Measurements from ENCODE around the gene PTS. TPM values are rescaled to one million over a fixed set of nuclear protein-coding genes. Genes with fewer than 3 reads are reported as not detected.
A peak's percentile ranks its signal among the peaks of the same experiment; 100 is the strongest.

PTS gene
- total RNA-seq, 2 experiments from 2014 or later, result 22.6 to 37.8 TPM

DNA sequence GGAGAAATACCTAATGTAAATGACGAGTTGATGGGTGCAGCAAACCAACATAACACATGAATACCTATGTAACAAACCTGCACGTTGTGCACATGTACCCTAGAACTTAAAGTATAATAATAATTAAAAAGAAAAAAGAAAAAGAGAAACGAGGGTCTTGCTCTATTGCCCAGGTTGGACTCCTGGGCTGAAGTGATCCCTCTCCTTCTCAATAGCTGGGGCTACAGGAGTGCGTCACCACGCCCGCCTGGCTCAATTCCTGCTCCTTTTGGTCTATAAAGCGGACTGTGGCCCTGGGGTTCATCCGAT lies 521 bp upstream of the PTS start:
- POLR2A ChIA-PET, result interaction anchor here (1.1 kb wide), 1 partner anchor 54 kb away, joined by 3 read pairs; no protein-coding TSS in a partner anchor
- Histone ChIP-seq H2AFZ (ENCODE audit: low read length) (peak overlapping the region; percentile 77), H3K4me2 (ENCODE audit: low read length) (peak overlapping the region; percentile 98), H3K4me3 (ENCODE audit: low read depth, low read length, poor library complexity, severe bottlenecking) (peak overlapping the region; percentile 79), H3K79me2 (ENCODE audit: insufficient read depth, low read depth, low read length) (peaks cover 13% of the 10 kb centered on the region; the same call in 1 of the 2 replicates), H3K9me2 (ENCODE audit: insufficient read depth, low read length) (no peaks in the 10 kb centered on the region), H3K4me1 (ENCODE audit: insufficient read depth, low read length, poor library complexity, severe bottlenecking) (peaks cover 10% of the 10 kb centered on the region), H3K27ac (ENCODE audit: low read depth, low read length, poor library complexity, severe bottlenecking) (peak overlapping the region; percentile 58), H3K36me3 (ENCODE audit: insufficient read depth, low read length) (peaks cover 23% of the 10 kb centered on the region; the same call in 1 of the 2 replicates), H4K20me1 (ENCODE audit: insufficient read depth, low read length) (no peaks in the 10 kb centered on the region), H3K9me3 (ENCODE audit: low read length) (no peaks in the 10 kb centered on the region)
- TF ChIP-seq EZH2phosphoT487 (IDR thresholded peaks at IDR 0.05; ENCODE audit: borderline replicate concordance, low read depth, low read length), result no peak
- TF ChIP-seq, protein P1, sequence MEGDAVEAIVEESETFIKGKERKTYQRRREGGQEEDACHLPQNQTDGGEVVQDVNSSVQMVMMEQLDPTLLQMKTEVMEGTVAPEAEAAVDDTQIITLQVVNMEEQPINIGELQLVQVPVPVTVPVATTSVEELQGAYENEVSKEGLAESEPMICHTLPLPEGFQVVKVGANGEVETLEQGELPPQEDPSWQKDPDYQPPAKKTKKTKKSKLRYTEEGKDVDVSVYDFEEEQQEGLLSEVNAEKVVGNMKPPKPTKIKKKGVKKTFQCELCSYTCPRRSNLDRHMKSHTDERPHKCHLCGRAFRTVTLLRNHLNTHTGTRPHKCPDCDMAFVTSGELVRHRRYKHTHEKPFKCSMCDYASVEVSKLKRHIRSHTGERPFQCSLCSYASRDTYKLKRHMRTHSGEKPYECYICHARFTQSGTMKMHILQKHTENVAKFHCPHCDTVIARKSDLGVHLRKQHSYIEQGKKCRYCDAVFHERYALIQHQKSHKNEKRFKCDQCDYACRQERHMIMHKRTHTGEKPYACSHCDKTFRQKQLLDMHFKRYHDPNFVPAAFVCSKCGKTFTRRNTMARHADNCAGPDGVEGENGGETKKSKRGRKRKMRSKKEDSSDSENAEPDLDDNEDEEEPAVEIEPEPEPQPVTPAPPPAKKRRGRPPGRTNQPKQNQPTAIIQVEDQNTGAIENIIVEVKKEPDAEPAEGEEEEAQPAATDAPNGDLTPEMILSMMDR (conservative IDR thresholded peaks at IDR 0.05; ENCODE audit: low read length), result no peak
- TSS peak; percentile 99 for BruUV-seq (replicated peaks)
- intact Hi-C loops (cut with micrococcal nuclease; ENCODE audit: unreplicated experiment), result no loop called here
- CTCF ChIA-PET (ENCODE audit: unreplicated experiment), result no interaction called here
- DNase-seq (ENCODE audit: low spot score), result no peak

DNA sequence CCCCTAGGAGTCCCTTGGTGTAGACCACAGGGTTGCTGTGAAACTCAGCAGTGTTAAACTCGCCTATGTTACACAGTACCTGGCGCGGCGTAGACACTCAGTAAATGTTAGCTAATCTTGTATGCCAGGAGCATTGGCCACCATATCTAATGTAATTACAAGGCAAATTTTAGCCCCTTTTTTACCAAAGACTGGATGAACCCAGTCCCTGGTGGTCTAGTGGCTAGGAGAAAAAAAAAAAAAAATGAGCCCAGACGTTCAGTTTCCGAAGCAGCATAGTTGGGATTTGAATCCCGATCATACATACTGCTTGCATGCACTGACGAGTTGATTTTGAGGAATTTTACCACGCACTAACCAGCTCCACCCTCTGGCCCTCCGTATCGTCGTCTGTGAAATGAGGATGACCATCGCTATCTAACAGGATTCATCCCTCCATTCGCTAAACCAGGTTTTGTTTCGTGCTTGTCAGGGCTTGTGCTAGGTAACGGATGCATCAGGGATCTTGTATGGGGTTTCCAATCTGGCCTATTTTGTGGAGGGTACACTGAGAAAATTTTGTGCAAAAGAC lies 688 bp downstream of the PTS start:
- Histone ChIP-seq H2AFZ (ENCODE audit: low read length) (peak overlapping the region; percentile 77), H3K36me3 (ENCODE audit: insufficient read depth, low read length) (peaks cover 28% of the 10 kb centered on the region; the same call in 1 of the 2 replicates), H3K4me1 (ENCODE audit: insufficient read depth, low read length, poor library complexity, severe bottlenecking) (peaks cover 10% of the 10 kb centered on the region), H3K4me3 (ENCODE audit: low read depth, low read length, poor library complexity, severe bottlenecking) (peak overlapping the region; percentile 79), H4K20me1 (ENCODE audit: insufficient read depth, low read length) (no peaks in the 10 kb centered on the region), H3K27ac (ENCODE audit: low read depth, low read length, poor library complexity, severe bottlenecking) (peak overlapping the region; percentile 58), H3K79me2 (ENCODE audit: insufficient read depth, low read depth, low read length) (peaks cover 13% of the 10 kb centered on the region; the same call in 1 of the 2 replicates), H3K9me2 (ENCODE audit: insufficient read depth, low read length) (no peaks in the 10 kb centered on the region), H3K9me3 (ENCODE audit: low read length) (no peaks in the 10 kb centered on the region), H3K4me2 (ENCODE audit: low read length) (peak overlapping the region; percentile 98)
- peak; percentile 4 for DNase-seq (ENCODE audit: low spot score)
- no TSS peak for BruUV-seq (replicated peaks)
- CTCF ChIA-PET (ENCODE audit: unreplicated experiment), result interaction anchor here (0.7 kb wide), 1 partner anchor 320 kb away, joined by 3 read pairs; no protein-coding TSS in a partner anchor
- POLR2A ChIA-PET, result interaction anchor here (0.7 to 1.1 kb wide), 5 partner anchors 10 to 532 kb away, joined by 3 to 8 read pairs (median 4); no protein-coding TSS in a partner anchor
- no peak for TF ChIP-seq EZH2phosphoT487 (IDR thresholded peaks at IDR 0.05; ENCODE audit: borderline replicate concordance, low read depth, low read length)
- TF ChIP-seq, protein P1 (conservative IDR thresholded peaks at IDR 0.05; ENCODE audit: low read length), result no peak
- intact Hi-C loops (cut with micrococcal nuclease; ENCODE audit: unreplicated experiment), result no loop called here

DNA sequence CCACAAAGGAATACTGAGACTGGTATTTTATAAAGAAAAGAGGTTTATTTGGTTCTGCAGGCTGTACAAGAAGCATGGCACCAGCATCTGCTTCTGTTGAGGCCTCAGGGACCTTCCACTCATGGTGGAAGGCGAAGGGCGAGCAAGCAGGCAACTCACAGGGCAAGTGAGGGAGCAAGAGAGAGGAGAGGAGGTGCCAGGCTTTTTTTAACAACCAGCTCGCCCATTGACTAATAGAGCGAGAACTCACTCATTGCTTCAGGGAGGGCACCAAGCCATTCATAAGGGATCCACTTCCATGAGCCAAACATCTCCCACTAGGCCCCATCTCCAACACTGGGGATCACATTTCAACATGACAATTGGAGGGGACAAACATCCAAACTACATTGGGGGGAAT lies 1.2 kb downstream of the PTS start:
- ChIA-PET POLR2A (interaction anchor here (0.6 to 1.1 kb wide), 4 partner anchors 17 to 847 kb away, joined by 3 to 4 read pairs (median 3); no protein-coding TSS in a partner anchor), CTCF (ENCODE audit: unreplicated experiment) (no interaction called here)
- Histone ChIP-seq H3K9me3 (ENCODE audit: low read length) (no peaks in the 10 kb centered on the region), H3K4me2 (ENCODE audit: low read length) (peak overlapping the region; percentile 98), H3K4me1 (ENCODE audit: insufficient read depth, low read length, poor library complexity, severe bottlenecking) (peaks cover 10% of the 10 kb centered on the region), H4K20me1 (ENCODE audit: insufficient read depth, low read length) (no peaks in the 10 kb centered on the region), H3K79me2 (ENCODE audit: insufficient read depth, low read depth, low read length) (peaks cover 13% of the 10 kb centered on the region; the same call in 1 of the 2 replicates), H3K4me3 (ENCODE audit: low read depth, low read length, poor library complexity, severe bottlenecking) (peak overlapping the region; percentile 79), H2AFZ (ENCODE audit: low read length) (no peak overlapping the region), H3K36me3 (ENCODE audit: insufficient read depth, low read length) (peaks cover 29% of the 10 kb centered on the region; the same call in 1 of the 2 replicates), H3K27ac (ENCODE audit: low read depth, low read length, poor library complexity, severe bottlenecking) (no peak overlapping the region), H3K9me2 (ENCODE audit: insufficient read depth, low read length) (no peaks in the 10 kb centered on the region)
- no peak for DNase-seq (ENCODE audit: low spot score)
- no TSS peak for BruUV-seq (replicated peaks)
- intact Hi-C loops (cut with micrococcal nuclease; ENCODE audit: unreplicated experiment), result no loop called here
- TF ChIP-seq EZH2phosphoT487 (IDR thresholded peaks at IDR 0.05; ENCODE audit: borderline replicate concordance, low read depth, low read length), result no peak
- TF ChIP-seq, protein P1 (conservative IDR thresholded peaks at IDR 0.05; ENCODE audit: low read length), result no peak

All from OCI-LY7 (cell line).